ENCODE results near the gene ALPP. TPM values are rescaled to one million over a fixed set of nuclear protein-coding genes. Genes with fewer than 3 reads are reported as not detected.

The ALPP gene
- total RNA-seq, 1 donor from 2014 or later: not detected

GRCh38 chr2:232419245-232420072, 40.9 kb downstream of the ALPP start:
- DNase-seq (ENCODE audit: low spot score): no peak

GRCh38 chr2:232420073-232420454, 41.5 kb downstream of the ALPP start:
- DNase-seq (ENCODE audit: low spot score): no peak

More at GRCh38 chr2:232419245-232420072, 40.9 kb downstream of the ALPP start:
- TF ChIP-seq CTCF (IDR thresholded peaks at IDR 0.05; ENCODE audit: unreplicated experiment): no peak
- Mint-ChIP-seq H3K27me3 (ENCODE audit: unreplicated experiment) (peaks cover 21% of the 10 kb centered on the region), H3K9me3 (ENCODE audit: unreplicated experiment) (no peaks in the 10 kb centered on the region), H3K36me3 (ENCODE audit: low read depth, unreplicated experiment) (peaks cover 7% of the 10 kb centered on the region), H3K27ac (ENCODE audit: unreplicated experiment) (no peak overlapping the region), H3K4me3 (ENCODE audit: unreplicated experiment) (no peak overlapping the region), H3K4me1 (ENCODE audit: unreplicated experiment) (peaks cover 6% of the 10 kb centered on the region)

GRCh38 chr2:232420463-232421188, 42.1 kb downstream of the ALPP start:
- peaks cover 18% of the 10 kb centered on the region for H3K27me3 Mint-ChIP-seq (ENCODE audit: unreplicated experiment)
- H3K4me3 Mint-ChIP-seq (ENCODE audit: unreplicated experiment): no peak overlapping the region
- peak; percentile 33 for DNase-seq (ENCODE audit: low spot score)
- H3K4me1 Mint-ChIP-seq (ENCODE audit: unreplicated experiment): peaks cover 6% of the 10 kb centered on the region
- H3K36me3 Mint-ChIP-seq (ENCODE audit: low read depth, unreplicated experiment): peaks cover 7% of the 10 kb centered on the region
- TF ChIP-seq CTCF (IDR thresholded peaks at IDR 0.05; ENCODE audit: unreplicated experiment): no peak
- H3K9me3 Mint-ChIP-seq (ENCODE audit: unreplicated experiment): no peaks in the 10 kb centered on the region
- no peak overlapping the region for H3K27ac Mint-ChIP-seq (ENCODE audit: unreplicated experiment)

More at GRCh38 chr2:232420073-232420454, 41.5 kb downstream of the ALPP start:
- no peak for TF ChIP-seq CTCF (IDR thresholded peaks at IDR 0.05; ENCODE audit: unreplicated experiment)
- H3K27ac Mint-ChIP-seq (ENCODE audit: unreplicated experiment): no peak overlapping the region
- H3K27me3 Mint-ChIP-seq (ENCODE audit: unreplicated experiment): peaks cover 21% of the 10 kb centered on the region
- H3K36me3 Mint-ChIP-seq (ENCODE audit: low read depth, unreplicated experiment): peaks cover 7% of the 10 kb centered on the region
- H3K9me3 Mint-ChIP-seq (ENCODE audit: unreplicated experiment): no peaks in the 10 kb centered on the region
- H3K4me1 Mint-ChIP-seq (ENCODE audit: unreplicated experiment): peaks cover 6% of the 10 kb centered on the region
- no peak overlapping the region for H3K4me3 Mint-ChIP-seq (ENCODE audit: unreplicated experiment)

GRCh38 chr2:232421189-232421785, 42.7 kb downstream of the ALPP start:
- H3K4me3 Mint-ChIP-seq (ENCODE audit: unreplicated experiment): no peak overlapping the region

More at GRCh38 chr2:232421189-232421785, 42.7 kb downstream of the ALPP start:
- no peak for DNase-seq (ENCODE audit: low spot score)
- Mint-ChIP-seq H3K27ac (ENCODE audit: unreplicated experiment) (no peak overlapping the region), H3K9me3 (ENCODE audit: unreplicated experiment) (no peaks in the 10 kb centered on the region), H3K27me3 (ENCODE audit: unreplicated experiment) (peaks cover 18% of the 10 kb centered on the region), H3K36me3 (ENCODE audit: low read depth, unreplicated experiment) (peaks cover 7% of the 10 kb centered on the region), H3K4me1 (ENCODE audit: unreplicated experiment) (peaks cover 6% of the 10 kb centered on the region)
- no peak for TF ChIP-seq CTCF (IDR thresholded peaks at IDR 0.05; ENCODE audit: unreplicated experiment)
